ENCODE results near the gene TM9SF4.

The TM9SF4 gene

GRCh38 chr20:32144898-32145662 lies 35.6 kb downstream of the TM9SF4 start:
- WGBS: 96% methylated on average over 7 of the region's 8 CpGs
- Histone ChIP-seq H3K27ac (ENCODE audit: low read length, poor library complexity, severe bottlenecking) (no peak overlapping the region), H2AK5ac (ENCODE audit: low read length, severe bottlenecking) (no peak overlapping the region), H3K36me3 (ENCODE audit: control insufficient read depth in 1 of 2, insufficient read depth in 2 of 2, low read depth in 1 of 2, low read length in 2 of 2) (peaks cover 79 to 93% of the 10 kb centered on the region in 2 experiments), H2BK15ac (ENCODE audit: low read depth, poor library complexity, severe bottlenecking) (no peak overlapping the region), H3K14ac (ENCODE audit: low read length in 2 of 2) (no peak overlapping the region), H3K9me3 (ENCODE audit: control insufficient read depth, low read length) (no peaks in the 10 kb centered on the region), H3K27me3 (ENCODE audit: control insufficient read depth in 1 of 2, insufficient read depth in 1 of 2, low read length in 2 of 2) (no peaks in the 10 kb centered on the region), H3K79me1 (replicated peaks; ENCODE audit: low read length, poor library complexity, severe bottlenecking) (peaks cover 40% of the 10 kb centered on the region), H3K9ac (ENCODE audit: low read length) (no peak overlapping the region), H4K91ac (ENCODE audit: low read length) (no peak overlapping the region), H3K23ac (ENCODE audit: low read length in 2 of 2) (no peak overlapping the region), H2BK120ac (ENCODE audit: low read depth, low read length) (no peak overlapping the region), H3K4ac (ENCODE audit: low read depth in 1 of 2, low read length in 2 of 2) (no peak overlapping the region), H3K4me3 (ENCODE audit: insufficient read depth in 1 of 2, low read depth in 1 of 2, low read length in 2 of 2) (no peak overlapping the region), H4K8ac (ENCODE audit: low read length) (no peak overlapping the region), H2BK12ac (ENCODE audit: low read length in 2 of 2) (no peak overlapping the region), H3K4me2 (ENCODE audit: low read length, poor library complexity, severe bottlenecking) (no peak overlapping the region), H2AFZ (ENCODE audit: low read depth, low read length) (no peak overlapping the region), H3K18ac (ENCODE audit: low read depth in 1 of 2, low read length in 2 of 2) (no peak overlapping the region), H2BK5ac (ENCODE audit: low read depth, low read length, poor library complexity, severe bottlenecking) (no peak overlapping the region), H3K4me1 (ENCODE audit: control insufficient read depth, insufficient read depth, low read depth, low read length) (peaks cover 3% of the 10 kb centered on the region)
- no peak for DNase-seq

- H3K79me1 ChIP-seq (replicated peaks; ENCODE audit: low read length, poor library complexity, severe bottlenecking): peaks cover 35% of the 10 kb centered on the region
- no peak overlapping the region for H3K4ac ChIP-seq (ENCODE audit: low read depth in 1 of 2, low read length in 2 of 2)
- H4K8ac ChIP-seq (ENCODE audit: low read length): no peak overlapping the region
- WGBS: 85% methylated on average over 8 of the region's 8 CpGs
- no peaks in the 10 kb centered on the region for H3K9me3 ChIP-seq (ENCODE audit: control insufficient read depth, low read length)
- H3K27ac ChIP-seq (ENCODE audit: low read length, poor library complexity, severe bottlenecking): no peak overlapping the region
- H2BK15ac ChIP-seq (ENCODE audit: low read depth, poor library complexity, severe bottlenecking): no peak overlapping the region
- H2BK120ac ChIP-seq (ENCODE audit: low read depth, low read length): no peak overlapping the region
- H3K4me2 ChIP-seq (ENCODE audit: low read length, poor library complexity, severe bottlenecking): no peak overlapping the region
- H3K23ac ChIP-seq (ENCODE audit: low read length in 2 of 2): no peak overlapping the region
- H3K4me1 ChIP-seq (ENCODE audit: control insufficient read depth, insufficient read depth, low read depth, low read length): peaks cover 7% of the 10 kb centered on the region
- no peak overlapping the region for H2AFZ ChIP-seq (ENCODE audit: low read depth, low read length)
- H2AK5ac ChIP-seq (ENCODE audit: low read length, severe bottlenecking): no peak overlapping the region
- no peak overlapping the region for H3K9ac ChIP-seq (ENCODE audit: low read length)
- no peaks in the 10 kb centered on the region for H3K27me3 ChIP-seq (ENCODE audit: control insufficient read depth in 1 of 2, insufficient read depth in 1 of 2, low read length in 2 of 2)
- no peak overlapping the region for H3K18ac ChIP-seq (ENCODE audit: low read depth in 1 of 2, low read length in 2 of 2)
- no peak overlapping the region for H3K14ac ChIP-seq (ENCODE audit: low read length in 2 of 2)
- no peak overlapping the region for H4K91ac ChIP-seq (ENCODE audit: low read length)
- H3K36me3 ChIP-seq (ENCODE audit: control insufficient read depth in 1 of 2, insufficient read depth in 2 of 2, low read depth in 1 of 2, low read length in 2 of 2): peaks cover 77 to 86% of the 10 kb centered on the region in 2 experiments
- DNase-seq: peak; percentile 11
- no peak overlapping the region for H2BK5ac ChIP-seq (ENCODE audit: low read depth, low read length, poor library complexity, severe bottlenecking)
- H3K4me3 ChIP-seq (ENCODE audit: insufficient read depth in 1 of 2, low read depth in 1 of 2, low read length in 2 of 2): no peak overlapping the region
- no peak overlapping the region for H2BK12ac ChIP-seq (ENCODE audit: low read length in 2 of 2)
Observed at GRCh38 chr20:32149566-32150170, 40.2 kb downstream of the TM9SF4 start.

- Histone ChIP-seq H2BK120ac (ENCODE audit: low read depth, low read length) (no peak overlapping the region), H3K27me3 (ENCODE audit: control insufficient read depth in 1 of 2, insufficient read depth in 1 of 2, low read length in 2 of 2) (no peaks in the 10 kb centered on the region), H2BK12ac (ENCODE audit: low read length in 2 of 2) (no peak overlapping the region), H2AFZ (ENCODE audit: low read depth, low read length) (no peak overlapping the region), H3K27ac (ENCODE audit: low read length, poor library complexity, severe bottlenecking) (no peak overlapping the region), H3K36me3 (ENCODE audit: control insufficient read depth in 1 of 2, insufficient read depth in 2 of 2, low read depth in 1 of 2, low read length in 2 of 2) (peaks cover 76 to 79% of the 10 kb centered on the region in 2 experiments), H3K9me3 (ENCODE audit: control insufficient read depth, low read length) (no peaks in the 10 kb centered on the region), H3K79me1 (replicated peaks; ENCODE audit: low read length, poor library complexity, severe bottlenecking) (peaks cover 29% of the 10 kb centered on the region), H2BK5ac (ENCODE audit: low read depth, low read length, poor library complexity, severe bottlenecking) (no peak overlapping the region), H3K4me2 (ENCODE audit: low read length, poor library complexity, severe bottlenecking) (no peak overlapping the region), H4K91ac (ENCODE audit: low read length) (no peak overlapping the region), H4K8ac (ENCODE audit: low read length) (peak overlapping the region; percentile 19), H3K9ac (ENCODE audit: low read length) (no peak overlapping the region), H3K4ac (ENCODE audit: low read depth in 1 of 2, low read length in 2 of 2) (no peak overlapping the region), H3K18ac (ENCODE audit: low read depth in 1 of 2, low read length in 2 of 2) (no peak overlapping the region), H2BK15ac (ENCODE audit: low read depth, poor library complexity, severe bottlenecking) (no peak overlapping the region), H3K4me1 (ENCODE audit: control insufficient read depth, insufficient read depth, low read depth, low read length) (peaks cover 14% of the 10 kb centered on the region), H3K23ac (ENCODE audit: low read length in 2 of 2) (no peak overlapping the region), H2AK5ac (ENCODE audit: low read length, severe bottlenecking) (no peak overlapping the region), H3K14ac (ENCODE audit: low read length in 2 of 2) (no peak overlapping the region), H3K4me3 (ENCODE audit: insufficient read depth in 1 of 2, low read depth in 1 of 2, low read length in 2 of 2) (no peak overlapping the region)
- WGBS: 96% methylated on average over 9 of the region's 10 CpGs
- no peak for DNase-seq
Observed at GRCh38 chr20:32150291-32150848, 40.9 kb downstream of the TM9SF4 start.

- Histone ChIP-seq H2BK12ac (ENCODE audit: low read length in 2 of 2) (no peak overlapping the region), H3K18ac (ENCODE audit: low read depth in 1 of 2, low read length in 2 of 2) (no peak overlapping the region), H3K4ac (ENCODE audit: low read depth in 1 of 2, low read length in 2 of 2) (no peak overlapping the region), H3K9me3 (ENCODE audit: control insufficient read depth, low read length) (no peaks in the 10 kb centered on the region), H3K4me3 (ENCODE audit: insufficient read depth in 1 of 2, low read depth in 1 of 2, low read length in 2 of 2) (no peak overlapping the region), H3K23ac (ENCODE audit: low read length in 2 of 2) (no peak overlapping the region), H3K4me1 (ENCODE audit: control insufficient read depth, insufficient read depth, low read depth, low read length) (peaks cover 17% of the 10 kb centered on the region), H2BK5ac (ENCODE audit: low read depth, low read length, poor library complexity, severe bottlenecking) (no peak overlapping the region), H3K14ac (ENCODE audit: low read length in 2 of 2) (no peak overlapping the region), H4K8ac (ENCODE audit: low read length) (no peak overlapping the region), H4K91ac (ENCODE audit: low read length) (no peak overlapping the region), H3K79me1 (replicated peaks; ENCODE audit: low read length, poor library complexity, severe bottlenecking) (peaks cover 23% of the 10 kb centered on the region), H3K4me2 (ENCODE audit: low read length, poor library complexity, severe bottlenecking) (no peak overlapping the region), H3K27me3 (ENCODE audit: control insufficient read depth in 1 of 2, insufficient read depth in 1 of 2, low read length in 2 of 2) (no peaks in the 10 kb centered on the region), H3K27ac (ENCODE audit: low read length, poor library complexity, severe bottlenecking) (no peak overlapping the region), H3K36me3 (ENCODE audit: control insufficient read depth in 1 of 2, insufficient read depth in 2 of 2, low read depth in 1 of 2, low read length in 2 of 2) (peaks cover 63 to 68% of the 10 kb centered on the region in 2 experiments), H2BK15ac (ENCODE audit: low read depth, poor library complexity, severe bottlenecking) (no peak overlapping the region), H2AK5ac (ENCODE audit: low read length, severe bottlenecking) (no peak overlapping the region), H3K9ac (ENCODE audit: low read length) (no peak overlapping the region), H2AFZ (ENCODE audit: low read depth, low read length) (no peak overlapping the region), H2BK120ac (ENCODE audit: low read depth, low read length) (no peak overlapping the region)
- no peak for DNase-seq
- WGBS: 98% methylated on average over 6 of the region's 6 CpGs
Observed at GRCh38 chr20:32152421-32153155, 43.1 kb downstream of the TM9SF4 start.

Measured in mesenchymal stem cell (in vitro differentiated cells and primary cell).